Fibroblast of gingiva (primary cell): ENCODE results near the gene PKD2L2.
"Not testable (repeated sequence)": the region's sequence is repeated elsewhere in the genome, so short reads cannot be mapped to it uniquely, and the experiment has no call there.

Experiments
- DNase-seq: peaks from one replicate; pipeline ENCODE4 v3.0.0-alpha.2; 2011; ENCODE audit warnings: low read depth

Gene PKD2L2

DNA sequence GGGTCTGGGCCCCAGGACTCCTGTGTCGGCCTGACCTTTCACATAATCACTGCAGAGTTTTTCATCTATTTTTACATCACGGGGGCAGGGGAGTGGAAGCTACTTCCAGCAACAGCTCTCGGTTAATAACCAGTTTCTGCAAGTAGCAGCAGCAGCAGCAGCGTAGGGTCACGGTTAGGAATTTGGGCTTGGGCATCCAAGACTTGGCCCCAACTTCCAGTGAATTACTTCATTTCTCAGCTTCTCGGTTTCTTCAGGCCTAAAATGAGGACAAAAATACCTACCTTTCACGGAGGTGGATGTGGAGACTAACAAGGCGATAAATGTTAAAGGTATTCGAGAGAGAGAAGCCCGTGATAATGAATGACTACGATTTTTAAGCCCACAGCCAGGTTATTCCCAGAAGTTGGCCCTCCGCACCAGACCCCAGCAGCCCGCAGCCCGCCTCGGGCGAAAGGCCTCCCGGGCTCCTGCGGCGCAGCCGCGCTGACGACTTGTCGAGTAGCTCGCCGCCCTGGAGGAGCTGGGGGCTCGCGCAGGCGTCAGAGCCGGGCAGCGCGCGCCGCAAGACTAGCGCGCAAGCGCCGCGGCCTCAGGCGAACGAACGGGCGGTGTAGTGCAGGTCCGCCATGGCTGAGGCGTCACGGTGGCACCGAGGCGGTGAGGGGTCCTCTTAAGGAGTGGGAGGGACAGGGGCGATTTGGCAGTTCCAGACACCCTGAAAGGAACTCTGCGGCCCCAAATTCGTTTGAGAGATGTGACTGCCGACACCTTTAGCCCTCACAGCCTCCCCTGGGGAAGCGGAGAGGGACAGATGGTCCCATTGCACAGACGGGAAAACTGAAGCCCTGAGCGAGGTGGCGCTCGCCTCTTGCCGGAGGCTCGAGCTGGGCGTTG lies at the start of gene PKD2L2:
Gene PKD2L2 (plus strand): TSS at position 595 of the 897 bp plus-strand sequence. CDS start 35 bp downstream, at position 630.
- DNase-seq: peak; percentile 87

DNA sequence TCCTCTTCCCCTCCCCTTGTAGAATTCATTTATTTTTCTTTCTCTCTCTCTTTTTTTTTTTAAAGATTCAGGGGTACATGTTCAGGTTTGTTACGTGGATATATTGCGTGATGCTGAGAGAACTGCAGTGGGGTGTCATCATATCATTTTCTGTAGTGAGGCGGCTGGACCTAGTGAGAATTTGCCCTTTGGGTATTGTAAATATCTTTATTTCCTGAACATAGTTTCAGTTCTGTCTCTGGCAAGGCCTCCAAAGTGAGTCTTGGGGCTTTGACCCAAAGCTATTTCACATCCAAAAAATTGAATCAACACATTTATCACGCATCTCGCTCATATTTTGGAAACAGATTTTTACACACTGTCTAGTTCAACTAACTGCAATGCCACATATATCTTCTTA lies 47.0 kb upstream of the PKD2L2 start:
- no peak for DNase-seq

DNA sequence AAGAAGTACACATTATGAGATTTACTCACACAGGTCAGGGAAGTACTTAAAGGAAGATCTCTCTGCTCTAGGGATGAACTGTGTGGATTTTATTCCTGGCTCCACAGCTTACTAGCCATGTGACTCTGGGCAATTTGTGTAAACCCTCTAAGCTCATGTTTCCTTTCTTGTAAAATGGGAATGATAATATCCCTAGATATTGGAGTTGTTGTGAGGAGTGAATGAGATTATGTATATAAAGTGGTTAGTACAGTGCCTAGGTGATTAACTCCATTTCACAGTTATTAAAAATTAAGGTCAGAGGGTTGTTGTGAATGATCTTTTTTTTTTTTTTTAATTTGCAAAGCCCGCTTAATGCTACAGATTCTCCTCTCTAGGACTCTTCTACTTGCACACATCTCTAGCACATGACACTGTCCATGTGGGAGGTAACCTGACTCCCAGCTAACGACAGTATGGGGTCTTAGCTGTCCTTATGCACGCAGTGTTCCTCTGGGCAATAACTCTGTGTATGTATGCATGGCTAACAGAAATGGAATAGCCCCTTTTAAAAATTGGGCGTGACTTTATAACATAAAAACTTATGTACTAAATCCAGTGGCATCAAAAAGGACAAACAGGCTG lies 45.5 kb upstream of the PKD2L2 start:
- no peak for DNase-seq

DNA sequence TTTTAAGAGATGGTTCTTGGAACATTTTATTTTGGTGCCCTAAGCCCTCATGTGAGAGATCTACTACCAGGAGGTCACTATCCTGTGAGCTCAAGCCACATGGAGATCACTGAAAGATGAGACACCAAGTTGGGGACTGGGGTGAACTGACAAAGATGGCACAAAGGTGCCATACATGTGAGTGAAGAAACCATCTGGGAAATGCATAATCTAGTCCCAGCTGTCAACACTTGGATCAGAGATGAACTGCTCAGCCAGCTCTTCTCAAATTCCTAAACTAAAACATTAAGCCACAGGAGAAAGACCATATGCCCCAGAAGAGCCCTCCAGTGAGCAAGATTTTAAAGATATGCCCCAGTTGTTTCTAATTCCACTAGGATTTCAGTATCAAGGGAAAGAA lies 43.8 kb upstream of the PKD2L2 start:
- no peak for DNase-seq

DNA sequence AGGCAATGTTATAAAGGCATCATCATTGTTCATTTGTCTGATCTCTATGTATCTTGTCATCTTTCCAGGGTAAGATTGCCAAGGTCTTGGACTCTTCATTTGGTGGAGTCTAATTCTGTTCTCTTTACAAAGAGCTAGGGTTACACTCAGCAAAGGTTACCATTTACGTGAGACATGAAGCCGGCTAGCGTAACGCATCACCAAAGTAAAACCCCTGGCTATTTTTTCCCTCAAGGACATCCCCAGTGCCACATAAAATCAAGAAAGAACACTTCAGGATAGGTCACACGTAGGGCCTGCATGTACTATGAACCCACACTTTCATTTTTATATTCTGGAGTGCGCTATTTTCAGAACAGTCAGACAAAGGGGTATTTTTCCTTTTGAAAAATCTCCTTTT lies 41.6 kb upstream of the PKD2L2 start:
- no peak for DNase-seq

DNA sequence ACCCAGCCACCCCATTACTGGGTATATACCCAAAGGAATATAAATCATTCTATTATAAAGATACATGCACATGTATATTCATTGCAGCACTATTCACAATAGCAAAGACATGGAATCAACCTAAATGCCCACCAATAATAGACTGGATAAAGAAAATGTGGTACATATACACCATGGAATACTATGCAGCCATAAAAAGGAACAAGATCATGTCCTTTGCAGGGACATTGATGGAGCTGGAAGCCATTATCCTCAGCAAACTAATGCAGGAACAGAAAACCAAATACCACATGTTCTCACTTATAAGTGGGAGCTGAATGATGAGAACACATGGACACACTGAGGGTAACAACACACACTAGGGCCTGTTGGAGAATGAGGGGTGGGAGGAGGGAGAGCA lies 36.1 kb upstream of the PKD2L2 start:
- not testable (repeated sequence) for DNase-seq

DNA sequence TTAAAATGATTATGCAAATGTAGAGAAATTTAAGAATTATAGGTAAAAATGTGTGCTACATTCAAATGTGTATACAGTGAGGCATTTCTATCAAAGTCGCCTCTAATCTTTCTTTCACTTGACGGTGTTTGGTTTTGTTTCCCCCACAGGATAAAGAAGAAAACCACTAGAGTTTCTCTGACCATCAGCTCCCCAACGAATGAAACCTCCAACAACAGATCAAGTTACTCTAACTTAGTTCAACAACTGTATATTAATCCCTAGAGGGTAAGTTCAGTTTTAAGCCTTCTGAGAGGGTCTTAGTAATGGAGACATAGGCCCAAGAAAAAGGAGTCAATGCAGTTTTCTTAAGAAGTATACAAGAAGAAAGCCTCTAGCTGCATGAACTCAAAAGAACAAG lies 33.1 kb upstream of the PKD2L2 start:
- DNase-seq: no peak

DNA sequence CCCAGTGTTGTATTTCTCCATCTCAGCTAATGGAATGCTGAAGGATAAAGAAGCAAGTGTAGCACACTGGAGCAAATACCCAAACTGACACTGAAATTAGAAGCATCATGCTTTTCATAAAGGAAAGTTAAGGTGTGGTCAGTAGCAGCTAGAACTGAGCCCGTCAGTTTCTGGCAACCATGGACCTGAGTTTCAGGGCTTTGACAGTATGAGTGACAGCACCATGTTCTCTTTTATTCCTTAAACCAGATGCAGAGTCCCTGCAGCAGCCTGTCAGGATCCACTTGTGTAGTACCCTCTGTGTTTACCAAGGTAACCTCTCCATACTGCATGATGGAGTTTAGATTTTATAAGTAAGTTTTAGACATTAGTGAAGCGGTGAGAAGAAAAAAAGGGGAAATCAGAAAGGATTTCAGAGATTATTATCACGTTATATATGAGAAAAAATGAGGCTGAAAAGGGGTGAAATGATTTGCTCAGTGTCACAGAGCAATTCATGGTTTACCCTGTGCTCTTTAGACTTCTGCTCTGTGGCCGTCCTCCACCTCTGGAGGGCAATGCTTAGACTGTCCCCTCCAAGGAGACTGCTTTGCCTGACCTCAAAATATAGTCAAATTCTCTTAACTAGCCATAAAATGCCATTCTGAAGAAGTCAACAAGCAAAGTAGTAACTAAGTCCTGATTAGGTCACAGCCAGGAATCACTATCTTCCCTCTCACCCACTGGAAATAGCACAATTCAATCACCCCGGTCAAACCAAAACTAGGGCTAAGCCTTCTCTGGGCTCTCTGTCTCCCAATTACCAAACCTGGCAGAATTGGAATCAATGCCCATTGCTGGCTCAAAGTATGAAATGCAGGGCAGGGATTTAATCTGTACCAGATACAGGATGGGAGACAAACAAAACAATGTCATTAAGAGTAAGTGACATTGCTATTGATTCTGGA lies 32.1 kb upstream of the PKD2L2 start:
- no peak for DNase-seq

DNA sequence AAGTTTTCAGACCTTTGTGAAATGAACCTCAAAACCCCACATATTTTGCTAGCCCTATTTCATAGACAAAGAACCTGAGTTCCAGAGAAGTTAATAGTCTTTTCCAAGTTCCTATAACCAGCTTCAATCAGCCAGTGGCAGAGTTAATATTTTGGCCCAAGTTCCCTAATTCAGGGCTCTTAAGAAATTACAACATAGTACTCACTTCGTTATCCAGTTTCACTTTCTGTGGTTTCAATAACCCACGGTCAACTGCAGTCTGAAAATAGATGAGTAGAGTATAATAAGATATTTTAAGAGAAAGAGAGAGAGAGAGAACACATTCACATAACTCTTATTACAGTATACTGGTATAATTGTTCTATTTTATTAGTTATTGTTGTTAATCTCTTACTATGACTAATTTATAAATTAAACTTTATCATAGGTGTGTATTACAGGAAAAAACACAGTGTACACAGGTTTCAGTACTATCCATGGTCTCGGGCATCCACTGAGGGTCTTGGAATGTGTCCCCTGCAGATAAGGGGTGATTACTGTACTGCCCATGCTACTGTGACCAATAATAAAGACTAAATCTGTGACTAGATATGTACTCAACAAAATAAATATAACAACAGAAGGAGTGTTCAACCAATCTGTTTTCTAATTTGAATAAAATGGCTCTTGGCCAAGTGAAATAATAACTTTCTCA lies 30.9 kb upstream of the PKD2L2 start:
- DNase-seq: peak; percentile 45

DNA sequence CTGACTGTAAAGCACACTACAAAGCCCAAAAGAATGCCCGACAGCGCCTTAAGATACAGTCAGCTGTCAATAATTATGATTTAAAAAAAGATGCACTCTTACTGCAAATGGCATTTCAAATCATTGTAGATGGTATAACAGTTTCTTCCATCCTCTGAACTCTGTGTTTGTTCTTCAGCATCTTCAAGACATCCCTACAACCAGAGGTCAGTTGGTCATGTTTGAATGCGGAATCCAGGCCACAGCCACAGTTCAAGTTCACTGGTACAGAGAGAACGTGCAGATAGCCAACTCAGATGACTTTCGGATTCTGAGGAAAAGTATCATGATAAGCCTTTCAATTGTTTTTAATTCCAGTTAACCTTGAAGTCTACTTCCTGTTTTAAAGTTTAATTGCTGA lies 30.3 kb upstream of the PKD2L2 start:
- no peak for DNase-seq

DNA sequence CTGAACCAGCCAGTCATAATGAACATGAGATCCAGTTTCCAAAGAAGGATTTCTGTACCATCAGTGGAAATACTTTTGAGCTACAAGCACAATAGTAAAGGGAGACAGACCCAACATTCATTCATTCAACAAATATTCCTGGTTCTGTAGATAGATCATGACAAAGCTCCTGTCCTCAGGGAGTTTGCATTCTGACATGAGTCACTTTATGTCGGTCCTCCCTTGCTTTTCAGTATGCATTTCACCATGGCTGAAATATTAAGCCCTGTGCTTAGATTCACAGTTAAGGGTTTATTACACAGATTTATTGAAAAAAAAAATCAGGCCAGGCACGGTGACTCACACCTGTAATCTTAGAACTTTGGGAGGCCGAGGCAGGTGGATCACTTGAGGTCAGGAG lies 27.0 kb upstream of the PKD2L2 start:
- DNase-seq: no peak

DNA sequence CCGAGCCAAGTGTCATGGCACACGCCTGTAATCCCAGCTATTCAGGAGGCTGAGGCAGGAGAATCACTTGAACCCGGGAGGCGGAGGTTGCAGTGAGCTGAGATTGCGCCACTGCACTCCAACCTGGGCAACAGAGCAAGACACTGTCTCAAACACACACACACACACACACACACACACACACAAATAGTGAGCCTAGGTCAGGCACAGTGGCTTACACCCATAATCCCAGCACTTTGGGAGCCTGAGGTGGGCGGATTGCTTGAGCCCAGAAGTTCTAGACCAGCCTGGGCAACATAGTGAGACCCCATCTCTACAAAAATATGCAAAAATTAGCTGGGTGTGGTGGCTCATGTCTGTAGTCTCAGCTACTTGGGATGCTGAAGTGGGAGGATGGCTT lies 25.6 kb upstream of the PKD2L2 start:
- DNase-seq: not testable (repeated sequence)

DNA sequence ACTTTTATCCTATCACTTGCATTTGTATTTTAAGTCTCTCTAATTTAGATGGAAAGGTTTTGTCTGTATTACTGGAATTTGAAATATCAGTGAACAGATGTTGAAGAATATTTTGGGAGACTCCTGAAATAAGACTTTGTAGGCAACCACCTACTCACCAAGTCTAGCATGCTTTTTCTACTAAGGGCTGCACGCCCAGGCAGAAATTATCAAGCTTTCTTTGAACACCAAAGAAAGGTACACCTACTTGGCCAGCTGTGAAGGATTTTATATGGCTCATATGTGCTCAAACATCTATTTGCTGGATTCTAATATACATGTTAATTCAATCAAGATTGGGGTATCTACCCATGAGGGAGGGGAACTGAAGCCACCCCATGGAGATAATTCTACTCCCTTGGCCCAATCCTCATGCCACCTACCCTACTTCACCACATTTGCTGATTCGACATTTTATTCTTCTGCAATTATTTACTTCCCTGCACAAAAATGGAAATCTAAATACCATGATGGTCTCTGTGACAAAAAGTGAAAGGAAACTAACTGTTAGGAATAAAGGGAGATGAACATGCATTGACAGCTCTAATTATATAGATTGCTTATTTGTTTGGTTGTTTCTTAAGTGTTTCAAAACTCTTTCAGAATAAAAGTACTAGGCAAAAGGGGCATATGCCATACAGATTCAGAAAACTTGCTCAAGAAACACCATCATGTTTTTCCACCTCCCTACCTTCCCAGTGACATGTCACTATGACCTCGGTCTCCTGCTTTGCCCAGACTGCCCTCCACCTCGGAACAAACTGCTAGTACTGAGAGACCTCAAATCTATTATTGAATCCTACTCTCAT lies 22.5 kb upstream of the PKD2L2 start:
- DNase-seq: no peak

DNA sequence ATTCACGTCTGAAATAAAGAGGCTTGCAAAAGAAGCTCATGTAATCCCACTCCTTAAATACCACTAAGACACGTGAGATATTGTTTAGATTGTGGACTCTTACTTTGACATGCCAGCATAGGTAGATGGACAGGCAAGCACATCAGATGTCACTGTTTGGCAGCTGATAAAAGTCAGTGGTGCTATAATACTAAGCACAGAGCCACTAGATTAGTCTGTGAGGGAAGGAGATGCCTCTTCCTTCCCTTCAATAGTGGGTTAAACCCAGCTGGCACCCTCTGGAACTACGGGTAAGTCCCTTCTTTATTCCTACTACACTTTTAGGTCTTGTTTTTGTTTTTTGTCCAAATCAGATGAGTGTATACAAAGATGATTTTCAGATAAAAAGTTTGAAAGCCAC lies 21.6 kb upstream of the PKD2L2 start, which contains the start of gene MYOT:
Gene MYOT (plus strand): TSS at position 197 of the 400 bp plus-strand sequence. CDS start 2,792 bp downstream, outside the sequence.
- DNase-seq: no peak

DNA sequence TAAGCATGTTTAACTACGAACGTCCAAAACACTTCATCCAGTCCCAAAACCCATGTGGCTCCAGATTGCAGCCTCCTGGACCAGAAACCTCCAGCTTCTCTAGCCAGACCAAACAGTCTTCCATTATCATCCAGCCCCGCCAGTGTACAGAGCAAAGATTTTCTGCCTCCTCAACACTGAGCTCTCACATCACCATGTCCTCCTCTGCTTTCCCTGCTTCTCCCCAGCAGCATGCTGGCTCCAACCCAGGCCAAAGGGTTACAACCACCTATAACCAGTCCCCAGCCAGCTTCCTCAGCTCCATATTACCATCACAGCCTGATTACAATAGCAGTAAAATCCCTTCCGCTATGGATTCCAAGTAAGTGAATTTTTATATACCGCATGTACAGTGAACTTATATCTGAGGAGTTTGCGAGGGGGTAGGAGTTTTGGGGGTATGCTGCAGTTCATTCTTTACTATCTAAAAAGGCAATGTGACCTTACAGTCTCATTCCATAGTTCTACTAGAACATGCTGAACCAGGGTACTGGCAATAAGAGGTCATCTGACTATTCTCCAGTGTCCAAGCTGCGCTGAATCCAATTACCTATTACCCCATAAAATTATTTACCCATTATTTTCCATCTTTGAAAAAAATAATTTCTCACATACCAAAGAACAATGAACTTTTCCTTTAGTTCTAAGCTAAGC lies 18.5 kb upstream of the PKD2L2 start:
- no peak for DNase-seq

DNA sequence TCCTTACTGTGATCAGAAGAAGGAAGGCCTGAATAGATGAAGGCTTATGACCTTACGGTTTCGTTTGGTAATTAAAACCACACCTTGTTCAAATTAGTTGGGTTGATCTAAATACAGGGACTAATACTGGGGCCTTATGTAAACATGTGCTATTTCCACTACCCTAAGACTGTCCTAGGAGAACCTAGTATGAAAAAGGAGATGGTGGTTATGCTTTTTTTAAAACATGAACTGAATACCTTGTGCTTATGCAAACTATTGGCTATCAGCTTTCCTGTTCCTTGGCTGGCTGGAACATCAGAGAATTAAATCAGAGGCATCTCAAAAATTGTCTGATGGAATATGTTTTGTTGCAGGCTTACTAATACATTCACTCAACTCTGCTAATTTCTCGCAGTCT lies 17.7 kb upstream of the PKD2L2 start:
- DNase-seq: no peak

DNA sequence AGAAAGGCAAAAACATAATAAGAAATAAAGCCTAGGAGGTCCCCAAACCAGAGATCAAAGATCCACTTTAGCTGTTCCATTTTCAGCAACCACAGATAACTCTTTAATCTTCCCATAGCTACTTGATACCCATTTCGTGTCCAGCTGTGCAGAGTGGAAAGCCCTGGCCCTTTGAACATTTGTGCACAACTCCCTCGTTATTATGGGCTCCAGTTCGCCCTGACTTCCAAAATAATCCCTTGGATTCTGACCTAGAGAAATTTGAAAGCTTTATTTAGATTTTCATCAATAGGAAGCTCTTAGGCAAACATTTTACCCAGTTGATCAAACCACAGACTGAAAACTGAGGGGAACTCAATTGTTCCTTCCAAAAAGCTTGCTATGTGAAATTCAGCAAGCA lies 16.8 kb upstream of the PKD2L2 start:
- no peak for DNase-seq

DNA sequence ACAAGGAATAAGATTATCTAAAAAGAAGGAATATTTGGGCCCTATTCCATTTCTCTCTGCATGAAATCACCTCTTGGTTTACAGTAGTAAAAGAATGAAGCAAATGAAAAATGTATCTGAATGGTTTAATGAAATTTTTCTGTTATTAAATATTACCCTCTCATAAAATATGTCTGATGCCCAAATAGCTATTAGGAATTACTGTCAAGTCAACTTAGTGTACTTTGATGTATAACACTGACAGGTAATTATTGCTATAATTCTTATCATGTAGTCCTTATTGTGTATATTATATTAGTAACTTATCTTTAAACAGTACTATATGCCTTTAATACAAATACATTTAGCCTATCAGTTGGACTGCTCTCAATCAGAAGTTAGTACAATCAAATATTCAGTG lies 13.2 kb upstream of the PKD2L2 start:
- DNase-seq: no peak

DNA sequence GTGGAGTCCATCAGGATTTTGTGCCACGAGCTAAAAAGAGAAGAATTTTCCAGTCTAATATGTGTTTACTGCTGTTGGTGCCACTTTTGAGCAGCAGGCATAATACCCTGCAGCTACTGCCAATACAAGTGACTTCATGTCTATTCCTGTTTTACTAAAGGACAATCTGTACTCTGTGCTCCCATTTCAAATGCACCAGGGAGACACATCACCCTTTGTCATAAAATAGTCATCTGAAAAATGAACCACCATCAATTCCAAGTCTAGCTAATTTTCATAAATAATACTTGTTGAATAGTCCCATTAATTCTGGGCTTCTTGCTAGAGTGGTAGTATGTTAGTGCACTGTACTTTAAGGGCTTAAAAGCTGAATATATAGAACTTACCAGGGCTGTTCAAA lies 8.9 kb upstream of the PKD2L2 start:
- DNase-seq: no peak

DNA sequence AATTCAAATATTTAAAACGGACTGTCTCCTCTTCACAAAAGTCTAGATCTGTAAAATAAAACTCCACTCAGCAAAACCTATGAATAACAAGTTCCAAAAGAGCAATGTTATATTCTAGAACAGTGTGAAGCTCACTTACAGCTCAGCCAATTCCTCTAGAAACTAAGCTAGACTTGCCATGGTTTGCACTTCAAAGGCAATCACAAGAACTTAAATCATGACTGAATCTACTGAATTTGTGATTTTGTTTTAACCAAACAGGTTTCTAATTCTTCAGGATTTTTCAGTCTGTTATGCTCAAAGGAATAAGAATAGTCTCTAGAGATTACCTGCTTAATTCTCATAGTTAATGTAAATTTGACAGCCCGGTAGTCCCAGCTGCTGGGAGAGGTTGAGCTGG lies 1.4 kb upstream of the PKD2L2 start:
- DNase-seq: no peak
